ENCODE results near the gene SPPL2B.

DNA sequence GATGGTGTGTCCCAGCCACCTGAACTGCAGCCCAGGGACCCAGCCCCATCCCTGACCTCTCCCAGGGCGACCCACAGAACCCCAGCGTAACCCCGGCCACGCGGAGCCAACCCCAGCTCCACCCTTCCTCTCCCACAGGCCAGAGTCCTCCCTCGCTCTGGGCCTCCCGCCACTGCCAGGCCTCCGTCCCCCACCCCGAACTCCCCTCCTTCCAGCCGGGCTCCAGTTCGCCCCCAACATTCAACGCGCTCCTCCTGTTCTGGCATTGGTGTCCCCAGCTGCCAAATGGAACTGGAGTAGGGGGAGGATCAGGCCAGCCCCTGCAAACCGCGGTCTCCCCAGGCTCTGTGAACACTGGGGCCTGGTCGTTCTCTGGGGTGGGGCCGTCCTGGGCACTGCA, 28.0 kb upstream of the SPPL2B start:
- TF ChIP-seq, protein P1, sequence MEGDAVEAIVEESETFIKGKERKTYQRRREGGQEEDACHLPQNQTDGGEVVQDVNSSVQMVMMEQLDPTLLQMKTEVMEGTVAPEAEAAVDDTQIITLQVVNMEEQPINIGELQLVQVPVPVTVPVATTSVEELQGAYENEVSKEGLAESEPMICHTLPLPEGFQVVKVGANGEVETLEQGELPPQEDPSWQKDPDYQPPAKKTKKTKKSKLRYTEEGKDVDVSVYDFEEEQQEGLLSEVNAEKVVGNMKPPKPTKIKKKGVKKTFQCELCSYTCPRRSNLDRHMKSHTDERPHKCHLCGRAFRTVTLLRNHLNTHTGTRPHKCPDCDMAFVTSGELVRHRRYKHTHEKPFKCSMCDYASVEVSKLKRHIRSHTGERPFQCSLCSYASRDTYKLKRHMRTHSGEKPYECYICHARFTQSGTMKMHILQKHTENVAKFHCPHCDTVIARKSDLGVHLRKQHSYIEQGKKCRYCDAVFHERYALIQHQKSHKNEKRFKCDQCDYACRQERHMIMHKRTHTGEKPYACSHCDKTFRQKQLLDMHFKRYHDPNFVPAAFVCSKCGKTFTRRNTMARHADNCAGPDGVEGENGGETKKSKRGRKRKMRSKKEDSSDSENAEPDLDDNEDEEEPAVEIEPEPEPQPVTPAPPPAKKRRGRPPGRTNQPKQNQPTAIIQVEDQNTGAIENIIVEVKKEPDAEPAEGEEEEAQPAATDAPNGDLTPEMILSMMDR (IDR thresholded peaks at IDR 0.05) = no peak
- no peak for TF ChIP-seq EP300 (IDR thresholded peaks at IDR 0.05; ENCODE audit: low read depth)
- TF ChIP-seq POLR2A (IDR thresholded peaks at IDR 0.05) = no peak
- no peak for TF ChIP-seq POLR2AphosphoS5 (IDR thresholded peaks at IDR 0.05)
